ENCODE data around the gene PBX1.

DNA sequence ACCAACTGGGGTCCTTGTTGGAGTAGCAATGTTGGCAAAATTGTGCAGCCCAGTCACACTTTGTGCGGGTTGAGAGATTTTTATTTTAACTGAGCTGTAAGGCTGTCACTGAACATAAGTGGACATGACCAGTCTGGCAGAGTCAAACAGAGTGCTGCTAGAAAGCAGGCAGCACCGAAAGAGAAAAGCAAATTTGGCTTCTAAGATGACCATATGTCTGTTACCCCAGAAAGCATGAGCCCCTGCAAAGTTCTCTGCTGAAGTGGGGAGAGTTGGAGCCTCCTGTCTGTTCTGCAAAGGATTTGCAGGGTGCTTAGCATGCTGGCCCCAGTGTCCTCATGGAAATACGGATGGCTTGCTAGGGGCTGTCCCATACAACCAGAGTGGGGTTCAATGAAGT, 220.4 kb downstream of the PBX1 start:
- no peak for TF ChIP-seq EZH2phosphoT487 (IDR thresholded peaks at IDR 0.05; ENCODE audit: insufficient read depth, low read depth)
- no peak for TF ChIP-seq EZH2 (IDR thresholded peaks at IDR 0.05; ENCODE audit: insufficient read depth, poor library complexity, severe bottlenecking)
